ENCODE data around the gene GRIK2.

The GRIK2 gene

GRCh38 chr6:101650402-101651100, 257.0 kb downstream of the GRIK2 start:
- no peak for DNase-seq

GRCh38 chr6:101652079-101652478, 258.6 kb downstream of the GRIK2 start:
- no peak for DNase-seq

GRCh38 chr6:101655109-101655508, 261.6 kb downstream of the GRIK2 start:
- no peak for DNase-seq

GRCh38 chr6:101662111-101662897, 268.8 kb downstream of the GRIK2 start:
- no peak for DNase-seq

GRCh38 chr6:101663100-101663499, 269.6 kb downstream of the GRIK2 start:
- DNase-seq, result peak; percentile 66

GRCh38 chr6:101666256-101666655, 272.7 kb downstream of the GRIK2 start:
- peak; percentile 76 for DNase-seq

- no peak for DNase-seq
Observed at GRCh38 chr6:101668496-101669030, 275.1 kb downstream of the GRIK2 start.

GRCh38 chr6:101676187-101676586, 282.7 kb downstream of the GRIK2 start:
- no peak for DNase-seq

- DNase-seq, result no peak
Observed at GRCh38 chr6:101682937-101683336, 289.4 kb downstream of the GRIK2 start.

GRCh38 chr6:101683884-101684283, 290.4 kb downstream of the GRIK2 start:
- no peak for DNase-seq

- no peak for DNase-seq
Observed at GRCh38 chr6:101686653-101687052, 293.1 kb downstream of the GRIK2 start.

- no peak for DNase-seq
Observed at GRCh38 chr6:101689156-101689555, 295.6 kb downstream of the GRIK2 start.

GRCh38 chr6:101689695-101690094, 296.2 kb downstream of the GRIK2 start:
- no peak for DNase-seq

- no peak for DNase-seq
Observed at GRCh38 chr6:101700655-101701054, 307.1 kb downstream of the GRIK2 start.

GRCh38 chr6:101703311-101703710, 309.8 kb downstream of the GRIK2 start:
- no peak for DNase-seq

GRCh38 chr6:101705866-101706265, 312.4 kb downstream of the GRIK2 start:
- DNase-seq, result no peak

GRCh38 chr6:101706576-101706975, 313.1 kb downstream of the GRIK2 start:
- DNase-seq, result no peak

GRCh38 chr6:101711518-101711917, 318.0 kb downstream of the GRIK2 start:
- no peak for DNase-seq

- no peak for DNase-seq
Observed at GRCh38 chr6:101716387-101716786, 322.9 kb downstream of the GRIK2 start.

- DNase-seq, result no peak
Observed at GRCh38 chr6:101716810-101717209, 323.3 kb downstream of the GRIK2 start.

GRCh38 chr6:101719521-101719920, 326.0 kb downstream of the GRIK2 start:
- no peak for DNase-seq

GRCh38 chr6:101722471-101722870, 329.0 kb downstream of the GRIK2 start:
- no peak for DNase-seq

- DNase-seq, result no peak
Observed at GRCh38 chr6:101722991-101723579, 329.6 kb downstream of the GRIK2 start.

- DNase-seq, result no peak
Observed at GRCh38 chr6:101728388-101728787, 334.9 kb downstream of the GRIK2 start.
